Muscle of leg (tissue), 11 donors: ENCODE results near the gene ENDOV. TPM values are rescaled to one million over a fixed set of nuclear protein-coding genes. Genes with fewer than 3 reads are reported as not detected.

Experiments used
- DNase-seq: peaks from one replicate; pipeline ENCODE4 v3.0.0; 2013
- H3K27ac ChIP-seq: one replicate; pipeline ENCODE4 v1.5.1; 2013; ENCODE audit warnings: mild to moderate bottlenecking, low read length, control low read depth
- H3K27me3 ChIP-seq: one replicate; pipeline ENCODE4 v1.6.1; 2013; ENCODE audit warnings: low read length; ENCODE audit not compliant: control insufficient read depth, insufficient read depth
- H3K36me3 ChIP-seq: one replicate; pipeline ENCODE4 v1.6.1; 2013; ENCODE audit warnings: low read length; ENCODE audit not compliant: control insufficient read depth, insufficient read depth
- H3K4me1 ChIP-seq: one replicate; pipeline ENCODE4 v1.6.1; 2013; ENCODE audit warnings: low read length; ENCODE audit not compliant: control insufficient read depth, insufficient read depth
- H3K4me3 ChIP-seq: one replicate; pipeline ENCODE4 v1.5.1; 2013; ENCODE audit warnings: low read length, control low read depth
- H3K9me3 ChIP-seq: replicated peaks from 2 replicates; pipeline ENCODE4 v1.6.1; 2013; ENCODE audit warnings: low read depth, low read length; ENCODE audit not compliant: control insufficient read depth
- WGBS: methylation state at CpG from one replicate; pipeline ENCODE4 v1.1.5; 2013; ENCODE audit warnings: missing lambda C conversion rate; ENCODE audit not compliant: insufficient coverage; 5-methylcytosine and 5-hydroxymethylcytosine counted together
- polyA plus RNA-seq, 8 donors: library from polyadenylated mRNA; unstranded; fragments of 120-200 nt; gene quantifications; one replicate each; pipeline versions ENCODE4 v1.2.1 to v1.2.3, GENCODE V29; 2013; ENCODE audit warnings: inconsistent platforms in 1 of 8, low replicate concordance in 1 of 8; ENCODE audit not compliant: insufficient read length in 8 of 8, insufficient read depth in 1 of 8
- total RNA-seq: library from RNA; stranded (reverse); fragments of 120-200 nt; gene quantifications from one replicate; pipeline ENCODE4 v1.2.4, GENCODE V29; 2013

ENDOV gene
- total and polyA plus RNA-seq, 9 donors, result 11.3 to 23.8 (median 19.6) TPM

DNA sequence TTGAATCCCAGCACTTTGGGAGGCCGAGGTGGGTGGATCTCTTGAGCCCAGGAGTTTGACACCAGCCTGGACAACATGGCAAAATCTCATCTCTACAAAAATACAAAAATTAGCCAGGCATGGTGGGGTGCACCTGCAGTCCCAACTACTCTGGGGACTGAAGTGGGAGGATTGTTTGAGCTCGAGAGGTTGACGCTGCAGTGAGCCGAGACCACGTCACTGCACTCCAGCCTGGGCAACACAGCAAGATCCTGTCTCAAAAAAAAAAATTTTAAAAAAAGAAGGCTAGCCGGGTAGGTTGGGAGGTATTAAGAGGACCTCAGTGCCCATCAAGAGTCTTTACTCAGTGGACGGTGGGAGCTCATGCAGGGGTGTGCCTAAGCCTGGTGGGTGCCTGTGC is 65.3 kb downstream of the ENDOV start:
- Histone ChIP-seq H3K27ac (no peak overlapping the region), H3K27me3 (peaks cover 83% of the 10 kb centered on the region), H3K4me1 (peaks cover 25% of the 10 kb centered on the region), H3K4me3 (no peak overlapping the region), H3K36me3 (no peaks in the 10 kb centered on the region), H3K9me3 (no peaks in the 10 kb centered on the region)
- WGBS, result 71% methylated on average over 6 of the region's 7 CpGs
- DNase-seq, result no peak

DNA sequence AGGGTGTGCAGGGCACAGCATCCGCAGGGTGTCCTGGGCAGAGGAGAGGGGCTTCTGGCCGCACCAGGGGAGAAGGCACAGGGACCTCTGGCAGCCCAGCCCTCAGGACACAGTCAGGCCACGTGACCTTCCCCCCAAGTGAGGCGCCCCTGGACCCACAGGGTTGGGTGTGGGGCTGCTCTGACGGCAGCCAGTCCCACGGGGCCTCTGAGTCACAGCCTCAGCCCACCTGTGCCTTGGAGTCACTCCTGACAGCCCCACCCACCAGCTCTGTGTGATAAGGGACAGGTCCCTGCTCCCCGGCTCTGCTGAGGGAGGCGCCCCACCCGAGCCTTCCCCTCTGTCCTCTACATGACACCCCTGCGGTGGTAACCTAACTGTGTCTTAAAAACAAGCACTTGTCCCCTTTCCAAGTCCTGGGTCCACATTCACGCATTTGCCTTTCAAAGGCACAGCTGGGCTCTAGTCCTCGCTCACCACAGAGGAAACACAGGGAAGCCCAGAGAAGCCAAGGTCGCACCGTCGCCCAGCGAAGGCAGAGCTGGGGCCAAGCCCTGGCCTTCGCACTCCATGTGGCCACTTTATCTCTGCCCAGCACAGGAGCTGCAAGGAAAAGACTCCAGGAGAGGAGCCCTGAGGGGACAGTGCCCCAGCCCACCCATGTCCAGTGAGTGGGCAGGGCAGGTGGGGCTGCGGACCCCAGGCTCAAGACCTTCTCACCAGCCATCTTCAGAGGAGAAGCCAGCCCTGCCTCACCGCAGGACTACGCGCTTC is 66.5 kb downstream of the ENDOV start:
- Histone ChIP-seq H3K9me3 (no peaks in the 10 kb centered on the region), H3K27me3 (peaks cover 79% of the 10 kb centered on the region), H3K4me1 (peaks cover 25% of the 10 kb centered on the region), H3K4me3 (no peak overlapping the region), H3K36me3 (no peaks in the 10 kb centered on the region), H3K27ac (no peak overlapping the region)
- DNase-seq, result no peak
- WGBS, result 44% methylated on average over 21 of the region's 21 CpGs

DNA sequence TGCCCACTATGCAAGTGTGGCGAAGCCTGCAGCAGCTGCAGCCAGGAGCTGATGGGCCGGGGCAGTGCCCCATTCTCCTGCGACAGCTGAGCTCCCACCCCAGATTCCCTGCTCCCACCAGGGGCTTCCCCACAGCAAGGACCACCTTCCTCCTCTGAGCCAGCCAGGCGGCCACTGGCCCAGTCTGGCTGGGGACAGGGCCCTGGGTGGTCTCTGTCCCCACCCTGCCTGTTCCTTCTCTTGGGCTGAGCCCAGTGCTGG is 67.0 kb downstream of the ENDOV start:
- Histone ChIP-seq H3K27ac (no peak overlapping the region), H3K36me3 (no peaks in the 10 kb centered on the region), H3K27me3 (peaks cover 79% of the 10 kb centered on the region), H3K4me1 (peaks cover 25% of the 10 kb centered on the region), H3K9me3 (no peaks in the 10 kb centered on the region), H3K4me3 (no peak overlapping the region)
- DNase-seq, result no peak
- WGBS, result no CpG with 5 or more reads among the region's 4 CpGs

DNA sequence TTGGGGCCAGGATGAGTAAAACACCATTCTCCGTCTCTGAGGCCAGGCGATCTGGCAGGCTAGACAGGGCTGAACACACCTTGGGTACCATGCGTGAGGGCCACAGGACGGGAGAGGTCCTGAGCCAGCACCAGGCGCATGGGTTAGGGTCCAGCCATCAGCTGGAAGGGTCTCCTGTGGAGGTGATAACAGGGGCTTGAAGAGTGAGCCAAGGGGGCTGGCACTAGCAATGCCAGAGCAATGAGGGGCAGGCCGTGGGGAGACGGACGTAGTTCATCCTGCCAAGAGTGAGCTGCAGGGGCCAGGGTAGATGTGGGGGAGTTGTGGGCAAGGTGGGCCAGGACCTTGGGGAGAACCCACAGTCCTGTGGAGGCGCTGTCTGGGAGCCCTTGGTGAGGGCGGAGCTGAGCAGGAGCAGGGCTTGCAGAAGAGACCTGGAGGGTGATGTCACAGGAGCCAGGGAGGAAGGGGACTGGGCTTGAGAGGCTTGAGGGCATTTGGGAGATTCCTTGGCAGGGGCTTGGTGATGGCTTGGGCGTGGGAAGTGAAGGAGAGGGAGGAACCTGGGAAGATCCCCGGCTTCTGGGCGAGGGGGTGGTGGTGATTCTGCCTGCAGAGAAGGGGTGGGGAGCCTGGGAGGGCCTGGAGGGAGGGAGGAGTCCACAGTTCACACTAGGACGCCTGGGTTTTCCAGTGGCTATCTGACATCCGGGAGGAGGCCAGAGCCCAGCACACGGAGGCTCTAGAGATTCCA is 67.8 kb downstream of the ENDOV start:
- H3K27me3 ChIP-seq, result peaks cover 79% of the 10 kb centered on the region
- peaks cover 18% of the 10 kb centered on the region for H3K4me1 ChIP-seq
- peaks cover 5% of the 10 kb centered on the region for H3K9me3 ChIP-seq
- H3K36me3 ChIP-seq, result no peaks in the 10 kb centered on the region
- no peak overlapping the region for H3K27ac ChIP-seq
- WGBS, result 54% methylated on average over 16 of the region's 16 CpGs
- H3K4me3 ChIP-seq, result no peak overlapping the region
- no peak for DNase-seq

DNA sequence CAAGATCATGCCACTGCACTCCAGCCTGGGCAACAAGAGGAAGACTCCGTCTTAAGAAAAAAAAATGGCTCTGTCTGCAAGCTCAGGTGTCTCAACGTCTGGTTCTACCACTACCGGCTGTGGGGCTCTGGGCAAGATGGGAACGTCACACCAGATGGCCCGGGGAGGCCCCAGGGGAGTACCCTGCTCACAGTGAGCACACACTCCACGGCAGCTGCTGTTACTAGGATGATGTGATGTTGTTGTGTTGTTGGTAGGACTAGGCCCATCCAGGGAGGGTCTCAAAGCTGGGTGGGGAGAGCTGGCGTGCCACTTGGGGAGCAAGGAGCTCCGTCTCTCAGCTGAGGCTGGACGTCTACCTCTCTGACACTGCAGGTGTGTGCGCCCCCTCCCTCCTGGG is 70.9 kb downstream of the ENDOV start:
- DNase-seq, result peak; percentile 40
- Histone ChIP-seq H3K27ac (no peak overlapping the region), H3K4me3 (no peak overlapping the region), H3K27me3 (peaks cover 59% of the 10 kb centered on the region), H3K9me3 (peaks cover 5% of the 10 kb centered on the region), H3K36me3 (no peaks in the 10 kb centered on the region), H3K4me1 (peaks cover 10% of the 10 kb centered on the region)
- 44% methylated on average over 10 of the region's 10 CpGs for WGBS

DNA sequence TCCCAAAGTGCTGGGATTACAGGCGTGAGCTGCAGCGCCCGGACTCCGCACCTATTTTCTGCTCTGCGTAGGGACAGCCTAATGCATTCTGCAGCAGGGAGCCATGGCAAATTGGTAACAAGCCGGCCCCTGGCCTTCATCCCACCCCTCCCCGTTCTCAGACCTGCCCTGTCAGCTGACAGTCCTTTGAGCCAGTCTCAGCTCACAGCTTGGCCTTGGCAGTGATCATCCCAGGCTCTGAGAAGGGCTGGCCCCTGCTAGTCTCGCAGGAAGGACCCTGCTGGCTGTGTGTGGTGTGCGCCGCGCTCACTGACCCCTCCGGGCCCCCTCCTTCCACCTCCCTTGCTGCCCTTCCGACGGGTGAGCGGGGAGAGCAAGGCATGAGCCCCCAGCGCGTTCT is 71.7 kb downstream of the ENDOV start:
- Histone ChIP-seq H3K36me3 (no peaks in the 10 kb centered on the region), H3K27me3 (peaks cover 54% of the 10 kb centered on the region), H3K9me3 (peaks cover 5% of the 10 kb centered on the region), H3K4me1 (peaks cover 8% of the 10 kb centered on the region), H3K27ac (no peak overlapping the region), H3K4me3 (no peak overlapping the region)
- WGBS, result 19% methylated on average over 12 of the region's 17 CpGs
- DNase-seq, result peak; percentile 37

DNA sequence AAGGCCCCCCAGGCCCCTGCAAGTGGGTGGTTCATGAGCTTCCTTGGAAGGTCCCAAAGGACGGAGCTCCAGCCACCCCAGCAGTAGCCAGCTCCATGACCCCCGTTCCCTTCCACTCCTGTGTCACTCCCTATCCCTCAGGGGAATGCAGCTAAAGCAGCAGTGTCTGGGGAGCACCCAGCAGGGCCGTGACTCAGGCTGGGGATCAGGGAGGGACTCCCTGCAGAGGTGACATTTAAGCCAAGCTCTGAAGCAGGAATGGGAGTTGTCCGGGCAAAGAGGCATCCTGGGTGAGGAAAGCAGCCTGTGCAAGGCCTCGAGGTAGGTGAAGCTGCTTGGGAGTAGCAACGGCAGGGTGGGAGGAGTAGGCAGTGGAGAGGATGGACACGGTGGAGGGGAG is 72.5 kb downstream of the ENDOV start:
- H3K4me1 ChIP-seq, result peaks cover 7% of the 10 kb centered on the region
- WGBS, result 47% methylated on average over 6 of the region's 7 CpGs
- no peak overlapping the region for H3K4me3 ChIP-seq
- H3K9me3 ChIP-seq, result peaks cover 5% of the 10 kb centered on the region
- no peak overlapping the region for H3K27ac ChIP-seq
- H3K36me3 ChIP-seq, result no peaks in the 10 kb centered on the region
- peaks cover 46% of the 10 kb centered on the region for H3K27me3 ChIP-seq
- no peak for DNase-seq

Other genes with a start within 250 kb of the ENDOV start
- gene CARD14, start 245.1 kb upstream of the ENDOV start, total RNA-seq, result 0.27 TPM
- gene CARD14, start 245.1 kb upstream of the ENDOV start, polyA plus RNA-seq, result 1 to 10 TPM in 1 of 8 donors, under 1 TPM in 7; 0.28 to 1.5 (median 0.57) TPM
- 9.6 TPM for gene SGSH, start 194.8 kb upstream of the ENDOV start, total RNA-seq
- 10 to 100 TPM; 14.3 to 24.9 (median 20.9) TPM for gene SGSH, start 194.8 kb upstream of the ENDOV start, polyA plus RNA-seq
- 7.1 TPM for gene SLC26A11, start 194.7 kb upstream of the ENDOV start, total RNA-seq
- gene SLC26A11, start 194.7 kb upstream of the ENDOV start, polyA plus RNA-seq, result 10 to 100 TPM in 3 of 8 donors, 1 to 10 TPM in 5; 8.2 to 15.2 (median 9.4) TPM
- 37.0 TPM for gene RNF213, start 154.3 kb upstream of the ENDOV start, total RNA-seq
- gene RNF213, start 154.3 kb upstream of the ENDOV start, polyA plus RNA-seq, result 10 to 100 TPM; 23.0 to 43.0 (median 31.8) TPM
- gene NPTX1, start 61.4 kb downstream of the ENDOV start, total RNA-seq, result 0.13 TPM
- under 1 TPM; 0.15 to 0.34 (median 0.23) TPM for gene NPTX1, start 61.4 kb downstream of the ENDOV start, polyA plus RNA-seq
- 17.3 TPM for gene RPTOR, start 129.7 kb downstream of the ENDOV start, total RNA-seq
- 10 to 100 TPM; 18.8 to 23.7 (median 21.1) TPM for gene RPTOR, start 129.7 kb downstream of the ENDOV start, polyA plus RNA-seq